Measurements from ENCODE around the gene UCKL1.

Gene UCKL1

DNA sequence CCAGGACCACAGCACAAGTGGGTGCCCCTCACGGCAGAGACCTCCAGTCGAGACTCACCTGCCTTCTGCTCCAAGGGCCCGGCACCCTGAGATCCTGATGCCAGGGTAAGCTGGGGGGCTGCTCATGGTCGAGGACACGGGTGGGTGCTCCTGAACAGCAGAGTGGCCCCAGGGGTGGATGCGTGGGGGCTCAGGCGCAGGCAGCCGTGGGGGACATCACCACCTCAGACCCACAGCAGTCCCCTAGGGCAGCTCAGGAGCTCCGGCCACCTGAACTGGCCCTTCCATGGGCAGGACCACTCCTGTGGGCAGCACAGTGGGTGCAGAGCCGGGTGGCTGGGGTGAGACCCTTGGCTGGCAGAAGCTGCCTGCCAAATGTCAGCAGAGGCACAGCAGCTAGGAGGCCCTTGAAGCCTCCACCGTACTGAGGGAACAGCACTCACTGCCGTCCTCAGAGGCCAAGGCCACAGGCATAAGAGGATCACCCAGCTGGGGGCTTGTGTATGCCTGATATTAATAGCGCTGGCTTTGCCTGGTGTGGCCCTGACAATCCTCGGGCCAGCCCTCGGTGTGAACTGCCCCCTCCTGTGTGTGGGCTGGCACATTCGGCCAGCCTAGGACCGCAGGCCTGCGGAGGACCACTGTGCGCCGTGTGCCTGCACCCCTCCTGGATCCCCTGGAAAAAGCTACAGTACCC is 5.4 kb downstream of the UCKL1 start:
- Histone ChIP-seq H3K9me3 (ENCODE audit: insufficient read depth, low read depth, low read length) (no peaks in the 10 kb centered on the region), H4K12ac (ENCODE audit: low read depth, low read length) (no peak overlapping the region)
- no peak for DNase-seq

DNA sequence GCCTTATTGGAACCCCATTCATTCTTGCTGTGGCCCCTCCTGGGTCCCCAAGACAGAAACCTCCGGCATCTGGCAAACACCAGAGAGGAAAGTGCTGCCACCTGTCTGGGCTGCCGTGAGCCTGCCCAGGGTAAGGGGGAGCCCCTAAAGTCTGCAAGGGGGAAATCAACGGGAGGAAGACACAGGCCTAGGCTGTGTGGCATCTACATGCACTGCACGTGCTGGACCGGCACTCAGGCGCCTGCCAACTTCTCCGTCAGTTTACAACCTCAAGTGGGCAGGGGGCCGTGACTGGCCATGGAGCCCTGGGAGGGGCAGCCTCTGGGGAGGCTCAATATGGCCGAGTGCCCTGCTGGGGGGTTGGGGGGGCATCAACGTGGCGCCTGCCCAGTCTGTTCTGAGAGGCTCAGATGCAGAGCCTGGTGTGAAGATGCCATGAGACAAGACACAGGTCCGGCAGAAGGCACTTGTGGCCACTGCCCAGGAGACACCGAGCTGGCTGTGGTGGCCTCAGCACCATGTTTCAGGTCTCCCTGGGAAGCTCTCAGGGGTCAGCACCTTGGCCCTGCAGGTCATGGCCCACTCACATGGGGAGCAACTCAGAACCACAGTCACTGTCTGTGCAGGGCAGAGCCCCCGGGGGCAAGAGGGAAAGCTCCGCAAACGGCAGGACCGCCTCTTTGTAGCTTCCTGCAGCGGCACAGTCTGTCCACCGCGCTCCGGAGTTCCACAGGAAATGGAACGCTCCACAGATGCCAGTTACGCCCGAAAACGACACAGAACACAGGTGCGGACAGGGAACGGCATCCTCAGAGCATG is 8.4 kb downstream of the UCKL1 start:
- Histone ChIP-seq H3K36me3 (ENCODE audit: control insufficient read depth in 1 of 2, insufficient read depth in 2 of 2, low read length in 2 of 2) (peaks cover 46 to 52% of the 10 kb centered on the region in 2 experiments), H2BK12ac (ENCODE audit: low read length) (no peak overlapping the region), H3K4me3 (ENCODE audit: low read depth, low read length) (no peak overlapping the region), H4K12ac (ENCODE audit: low read depth, low read length) (no peak overlapping the region), H3K14ac (ENCODE audit: low read length) (no peak overlapping the region), H2BK120ac (ENCODE audit: insufficient read depth, low read length, poor library complexity) (no peak overlapping the region), H3K18ac (ENCODE audit: low read length) (no peak overlapping the region), H2AFZ (ENCODE audit: insufficient read depth, low read length, poor library complexity) (no peak overlapping the region), H3K27me3 (ENCODE audit: insufficient read depth, low read length) (no peaks in the 10 kb centered on the region), H4K8ac (ENCODE audit: low read depth, low read length) (no peak overlapping the region), H3K23ac (ENCODE audit: low read length) (no peak overlapping the region), H3K79me1 (ENCODE audit: low read length) (peaks cover 3% of the 10 kb centered on the region), H3K4me1 (ENCODE audit: control insufficient read depth in 1 of 2, insufficient read depth in 2 of 2, low read length in 2 of 2) (peaks cover 16 to 22% of the 10 kb centered on the region in 2 experiments), H2BK5ac (ENCODE audit: low read depth, low read length, poor library complexity) (no peak overlapping the region), H4K91ac (ENCODE audit: low read depth, low read length) (no peak overlapping the region), H3K9me3 (ENCODE audit: insufficient read depth, low read depth, low read length) (no peaks in the 10 kb centered on the region), H3K27ac (ENCODE audit: low read depth, low read length) (no peak overlapping the region), H3K9ac (ENCODE audit: low read length) (no peak overlapping the region), H3K4ac (ENCODE audit: low read depth, low read length) (peak overlapping the region; percentile 18), H3K79me2 (ENCODE audit: control insufficient read depth, insufficient read depth, low read length, poor library complexity) (peaks cover 5% of the 10 kb centered on the region), H3K4me2 (ENCODE audit: low read length) (no peak overlapping the region), H2AK5ac (ENCODE audit: low read length) (no peak overlapping the region)
- WGBS (ENCODE audit: extremely low coverage, insufficient coverage, insufficient read length), result no CpG with 5 or more reads among the region's 27 CpGs
- DNase-seq, result no peak

More for the DNA sequence above, 5.4 kb downstream of the UCKL1 start:
- Histone ChIP-seq H3K27me3 (ENCODE audit: insufficient read depth, low read length) (no peaks in the 10 kb centered on the region), H2AFZ (ENCODE audit: insufficient read depth, low read length, poor library complexity) (no peak overlapping the region), H3K14ac (ENCODE audit: low read length) (no peak overlapping the region), H3K36me3 (ENCODE audit: control insufficient read depth in 1 of 2, insufficient read depth in 2 of 2, low read length in 2 of 2) (peaks cover 18 to 23% of the 10 kb centered on the region in 2 experiments), H3K79me2 (ENCODE audit: control insufficient read depth, insufficient read depth, low read length, poor library complexity) (peaks cover 22% of the 10 kb centered on the region), H3K4me1 (ENCODE audit: control insufficient read depth in 1 of 2, insufficient read depth in 2 of 2, low read length in 2 of 2) (peaks cover 27% of the 10 kb centered on the region in 2 experiments), H3K4me2 (ENCODE audit: low read length) (no peak overlapping the region), H3K4ac (ENCODE audit: low read depth, low read length) (peak overlapping the region; percentile 25), H2BK5ac (ENCODE audit: low read depth, low read length, poor library complexity) (no peak overlapping the region), H3K79me1 (ENCODE audit: low read length) (peaks cover 7% of the 10 kb centered on the region), H3K27ac (ENCODE audit: low read depth, low read length) (no peak overlapping the region), H3K18ac (ENCODE audit: low read length) (no peak overlapping the region), H2AK5ac (ENCODE audit: low read length) (no peak overlapping the region), H4K91ac (ENCODE audit: low read depth, low read length) (no peak overlapping the region), H2BK120ac (ENCODE audit: insufficient read depth, low read length, poor library complexity) (no peak overlapping the region), H4K8ac (ENCODE audit: low read depth, low read length) (no peak overlapping the region), H3K4me3 (ENCODE audit: low read depth, low read length) (no peak overlapping the region), H2BK12ac (ENCODE audit: low read length) (no peak overlapping the region), H3K9ac (ENCODE audit: low read length) (no peak overlapping the region), H3K23ac (ENCODE audit: low read length) (no peak overlapping the region)
- WGBS (ENCODE audit: extremely low coverage, insufficient coverage, insufficient read length), result no CpG with 5 or more reads among the region's 20 CpGs

DNA sequence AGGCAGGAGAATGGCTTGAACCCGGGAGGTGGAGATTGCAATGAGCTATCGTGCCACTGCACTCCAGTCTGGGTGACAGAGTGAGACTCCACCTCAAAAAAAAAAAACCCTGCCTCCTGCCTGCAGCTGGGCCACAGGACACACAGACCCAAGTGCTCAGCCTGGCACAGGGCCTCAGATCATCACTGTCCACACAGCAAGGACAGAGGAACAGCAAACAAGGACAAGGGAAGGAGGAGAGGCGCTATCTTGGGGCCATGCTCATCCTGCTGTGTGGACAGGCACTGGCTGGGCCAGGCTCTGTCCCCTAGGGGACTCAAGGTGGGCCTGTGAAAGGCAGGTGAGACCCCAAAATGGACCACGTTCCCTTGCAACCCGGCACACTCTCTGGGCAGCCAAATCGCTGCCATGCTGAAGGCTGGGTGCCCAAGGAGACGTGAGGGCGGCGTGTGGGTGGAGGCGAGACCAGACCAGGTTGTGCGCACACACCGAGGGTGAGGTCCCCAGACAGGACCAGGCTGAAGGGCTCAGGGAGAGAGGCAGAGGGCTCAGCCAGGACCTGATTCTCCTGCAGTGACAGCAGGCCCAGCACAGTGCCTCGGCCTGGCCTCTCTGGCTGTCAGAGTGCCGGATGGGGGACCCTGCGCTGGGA is 9.1 kb downstream of the UCKL1 start:
- peaks cover 9% of the 10 kb centered on the region for H3K79me1 ChIP-seq (ENCODE audit: low read length)
- H4K91ac ChIP-seq (ENCODE audit: low read depth, low read length), result no peak overlapping the region
- no peak overlapping the region for H3K23ac ChIP-seq (ENCODE audit: low read length)
- no peaks in the 10 kb centered on the region for H3K27me3 ChIP-seq (ENCODE audit: insufficient read depth, low read length)
- H2BK12ac ChIP-seq (ENCODE audit: low read length), result no peak overlapping the region
- H3K9ac ChIP-seq (ENCODE audit: low read length), result no peak overlapping the region
- no CpG with 5 or more reads among the region's 15 CpGs for WGBS (ENCODE audit: extremely low coverage, insufficient coverage, insufficient read length)
- H3K79me2 ChIP-seq (ENCODE audit: control insufficient read depth, insufficient read depth, low read length, poor library complexity), result peaks cover 7% of the 10 kb centered on the region
- H2BK5ac ChIP-seq (ENCODE audit: low read depth, low read length, poor library complexity), result no peak overlapping the region
- no peak overlapping the region for H3K18ac ChIP-seq (ENCODE audit: low read length)
- no peaks in the 10 kb centered on the region for H3K9me3 ChIP-seq (ENCODE audit: insufficient read depth, low read depth, low read length)
- H2AK5ac ChIP-seq (ENCODE audit: low read length), result no peak overlapping the region
- no peak overlapping the region for H2BK120ac ChIP-seq (ENCODE audit: insufficient read depth, low read length, poor library complexity)
- H3K14ac ChIP-seq (ENCODE audit: low read length), result no peak overlapping the region
- no peak for DNase-seq
- no peak overlapping the region for H4K8ac ChIP-seq (ENCODE audit: low read depth, low read length)
- H3K4ac ChIP-seq (ENCODE audit: low read depth, low read length), result peak overlapping the region; percentile 13
- no peak overlapping the region for H2AFZ ChIP-seq (ENCODE audit: insufficient read depth, low read length, poor library complexity)
- no peak overlapping the region for H4K12ac ChIP-seq (ENCODE audit: low read depth, low read length)
- H3K4me2 ChIP-seq (ENCODE audit: low read length), result no peak overlapping the region
- peaks cover 22 to 30% of the 10 kb centered on the region in 2 experiments for H3K4me1 ChIP-seq (ENCODE audit: control insufficient read depth in 1 of 2, insufficient read depth in 2 of 2, low read length in 2 of 2)
- H3K4me3 ChIP-seq (ENCODE audit: low read depth, low read length), result no peak overlapping the region
- H3K27ac ChIP-seq (ENCODE audit: low read depth, low read length), result no peak overlapping the region
- peaks cover 45 to 49% of the 10 kb centered on the region in 2 experiments for H3K36me3 ChIP-seq (ENCODE audit: control insufficient read depth in 1 of 2, insufficient read depth in 2 of 2, low read length in 2 of 2)
